HCT116 (cell line): ENCODE measurements around the gene PTPDC1. TPM values are rescaled to one million over a fixed set of nuclear protein-coding genes. Genes with fewer than 3 reads are reported as not detected.

Experiments used
- ATAC-seq: fragments of 200-7000 bp; cut with Tn5 transposase; 2 replicates; pipeline ENCODE4 v1.9.1; 2020; ENCODE audit warnings: mild to moderate bottlenecking, moderate library complexity
- BruUV-seq: library from RNA; stranded (reverse); fragments of 400-500 nt; replicated peaks from 2 replicates; lab custom pipeline; 2021; lab: Mats Ljungman, UMichigan
- CTCF ChIA-PET: fragments of 300-600 bp; sonication (Branson Sonifier 250); formaldehyde crosslinking; loops from one replicate; lab custom pipeline; 2021; ENCODE audit warnings: antibody characterized with exemption; lab: Charles Lee
- POLR2A ChIA-PET: fragments of 300-600, 350-600 bp; sonication (Branson Sonifier 250); formaldehyde crosslinking; loops from one replicate; lab custom pipeline; 2021; ENCODE audit warnings: antibody characterized with exemption; lab: Charles Lee
- RAD21 ChIA-PET, 2 experiments: fragments of 300-600 bp; sonication (Branson Sonifier 250); formaldehyde crosslinking; loops; one replicate each; lab custom pipeline; 2023; ENCODE audit warnings: low total read pairs in 2 of 2; ENCODE audit not compliant: uncharacterized antibody in 2 of 2, unreplicated experiment in 2 of 2, low non-redundant PET in 1 of 2; lab: Charles Lee
- DNase-seq: peaks from one replicate; pipeline ENCODE4 v3.0.0-alpha.2; 2010; ENCODE audit warnings: low read depth, low spot score
- H2AFZ ChIP-seq: fragments of 200-600 bp; shearing (Covaris generic), sonication (generic); 2 replicates; pipeline ENCODE4 v1.6.1; 2017; ENCODE audit warnings: low read depth, mixed run types, mixed read lengths, antibody characterized with exemption, low read length; ENCODE audit not compliant: poor library complexity, severe bottlenecking
- H3K27ac ChIP-seq: 2 replicates; pipeline ENCODE4 v1.5.1; 2012; ENCODE audit warnings: low read depth, low read length
- H3K27me3 ChIP-seq: fragments of 200-600 bp; sonication (generic); 2 replicates; pipeline ENCODE4 v1.6.1; 2016; ENCODE audit warnings: mixed run types, low read length, mixed read lengths; ENCODE audit not compliant: insufficient read depth
- H3K36me3 ChIP-seq, 2 experiments: fragments of 200-500 bp in 1 of 2; fragments of 200-600 bp in 1 of 2; sonication (Bioruptor generic) in 1 of 2; sonication (generic) in 1 of 2; 2 replicates each; pipeline versions ENCODE4 v1.5.1 to v1.6.1; 2014 to 2016; ENCODE audit warnings: low read length in 2 of 2, inconsistent platforms in 1 of 2, mixed read lengths in 1 of 2, mixed run types in 1 of 2; ENCODE audit not compliant: insufficient read depth in 2 of 2, control insufficient read depth in 1 of 2
- H3K4me1 ChIP-seq, 2 experiments: fragments of 200-600 bp in 1 of 2; sonication (generic) in 1 of 2; 2 replicates each; pipeline versions ENCODE4 v1.5.1 to v1.6.1; 2012 to 2017; ENCODE audit warnings: low read length in 2 of 2, inconsistent platforms in 1 of 2, mild to moderate bottlenecking in 1 of 2, mixed read lengths in 1 of 2, mixed run types in 1 of 2, moderate library complexity in 1 of 2; ENCODE audit not compliant: insufficient read depth in 2 of 2, control insufficient read depth in 1 of 2
- H3K4me2 ChIP-seq: fragments of 200-600 bp; sonication (generic); 2 replicates; pipeline ENCODE4 v1.6.1; 2017; ENCODE audit warnings: mixed run types, low read length, mixed read lengths
- H3K4me3 ChIP-seq, 2 experiments: fragments of 200-600 bp in 1 of 2; sonication (generic) in 1 of 2; replicated peaks in 1 of 2; 2 replicates each; pipeline ENCODE4 v1.5.1; 2011 to 2016; ENCODE audit warnings: low read length in 2 of 2, control low read depth in 1 of 2, low read depth in 1 of 2, mild to moderate bottlenecking in 1 of 2, mixed read lengths in 1 of 2, mixed run types in 1 of 2
- H3K79me2 ChIP-seq: fragments of 200-600 bp; sonication (generic); 2 replicates; pipeline ENCODE4 v1.6.1; 2017; ENCODE audit warnings: mild to moderate bottlenecking, mixed run types, low read length, moderate library complexity, mixed read lengths; ENCODE audit not compliant: insufficient read depth
- H3K9ac ChIP-seq: fragments of 200-600 bp; sonication (generic); 2 replicates; pipeline ENCODE4 v1.6.1; 2016; ENCODE audit warnings: low read length, mixed read lengths
- H3K9me2 ChIP-seq: fragments of 200-600 bp; sonication (generic), shearing (Covaris generic); 2 replicates; pipeline ENCODE4 v1.6.1; 2017; ENCODE audit warnings: mixed run types, mild to moderate bottlenecking, moderate library complexity; ENCODE audit not compliant: insufficient read depth
- H3K9me3 ChIP-seq, 2 experiments: fragments of 200-500 bp in 1 of 2; fragments of 200-600 bp in 1 of 2; sonication (Bioruptor generic) in 1 of 2; sonication (generic) in 1 of 2; 2 replicates each; pipeline ENCODE4 v1.6.1; 2014 to 2017; ENCODE audit warnings: low read length in 2 of 2, mixed read lengths in 2 of 2, inconsistent platforms in 1 of 2, low read depth in 1 of 2, mild to moderate bottlenecking in 1 of 2, mixed run types in 1 of 2, moderate library complexity in 1 of 2; ENCODE audit not compliant: control insufficient read depth in 1 of 2, insufficient read depth in 1 of 2
- H4K20me1 ChIP-seq: fragments of 200-600 bp; sonication (generic), shearing (Covaris generic); 2 replicates; pipeline ENCODE4 v1.6.1; 2017; ENCODE audit warnings: mixed run types, mild to moderate bottlenecking, moderate library complexity; ENCODE audit not compliant: insufficient read depth
- EZH2phosphoT487 ChIP-seq: fragments of 200-600 bp; IDR thresholded peaks from 2 replicates; pipeline ENCODE4 v1.6.1; 2018; ENCODE audit warnings: antibody characterized with exemption, borderline replicate concordance
- RAD21 ChIP-seq: IDR thresholded peaks from 2 replicates; pipeline ENCODE4 v1.6.1; 2012; ENCODE audit warnings: low read depth, mild to moderate bottlenecking
- SRF ChIP-seq: IDR thresholded peaks from 2 replicates; pipeline ENCODE4 v1.6.1; 2012; ENCODE audit warnings: low read depth
- intact Hi-C: fragments of 100-400 bp; cut with micrococcal nuclease; formaldehyde crosslinking; loops from 2 replicates; pipeline ENCODE4 v1.10.0; 2022
- total RNA-seq: library from RNA; stranded (reverse); gene quantifications from one replicate; pipeline ENCODE4 v1.2.1, GENCODE V29; 2021; ENCODE audit not compliant: unreplicated experiment
- TF ChIP-seq, protein P1 (sequence below), 3 experiments: fragments of 200-600 bp in 1 of 3; sonication (generic) in 1 of 3; IDR thresholded peaks in 2 of 3; conservative IDR thresholded peaks in 1 of 3; 2 replicates each; pipeline ENCODE4 v1.5.1; 2012 to 2017; ENCODE audit warnings: low read depth in 2 of 3, low read length in 2 of 3, antibody characterized with exemption in 1 of 3, borderline replicate concordance in 1 of 3, control low read depth in 1 of 3, mild to moderate bottlenecking in 1 of 3, mixed read lengths in 1 of 3, mixed run types in 1 of 3, moderate library complexity in 1 of 3; ENCODE audit not compliant: insufficient read depth in 1 of 3
- TF ChIP-seq, protein P2 (sequence below): IDR thresholded peaks from 2 replicates; pipeline ENCODE4 v1.6.1; 2011; ENCODE audit warnings: mild to moderate bottlenecking, low read length, moderate library complexity; ENCODE audit not compliant: insufficient replicate concordance; ENCODE audit errors: extremely low read depth

PTPDC1 gene
- total RNA-seq, 1 experiment from 2014 or later: 12.7 TPM

DNA sequence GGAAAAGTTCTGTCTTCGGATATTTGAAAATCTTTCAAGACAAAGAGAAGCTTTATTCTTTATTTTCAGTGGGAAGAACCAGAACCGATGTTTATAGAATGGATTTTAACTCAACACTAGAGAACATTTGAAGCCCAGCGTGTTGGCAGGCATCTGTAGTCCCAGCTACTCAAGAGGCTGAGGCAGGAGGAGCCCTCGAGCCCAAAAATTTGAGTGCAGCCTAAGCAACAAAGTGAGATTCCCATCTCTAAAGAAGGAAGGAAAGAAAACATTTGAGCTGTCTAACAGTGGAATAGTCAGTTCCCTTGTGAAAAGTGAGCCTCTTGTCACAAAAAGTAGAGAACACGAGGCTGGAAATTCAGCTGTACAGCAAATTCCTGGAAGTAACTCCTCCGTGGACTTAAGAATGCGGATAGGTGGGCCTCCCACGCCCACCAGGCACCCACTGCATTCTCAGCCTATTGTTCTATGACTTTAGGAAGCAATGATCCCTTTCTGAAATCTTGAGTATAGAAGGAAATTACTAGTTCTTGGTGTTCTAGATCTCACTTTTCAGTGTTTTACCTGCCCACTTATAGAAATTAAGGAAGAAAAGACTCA lies 2.3 kb upstream of the PTPDC1 start:
- DNase-seq: no peak
- RAD21 ChIA-PET: no interaction called here
- TF ChIP-seq, protein P1, sequence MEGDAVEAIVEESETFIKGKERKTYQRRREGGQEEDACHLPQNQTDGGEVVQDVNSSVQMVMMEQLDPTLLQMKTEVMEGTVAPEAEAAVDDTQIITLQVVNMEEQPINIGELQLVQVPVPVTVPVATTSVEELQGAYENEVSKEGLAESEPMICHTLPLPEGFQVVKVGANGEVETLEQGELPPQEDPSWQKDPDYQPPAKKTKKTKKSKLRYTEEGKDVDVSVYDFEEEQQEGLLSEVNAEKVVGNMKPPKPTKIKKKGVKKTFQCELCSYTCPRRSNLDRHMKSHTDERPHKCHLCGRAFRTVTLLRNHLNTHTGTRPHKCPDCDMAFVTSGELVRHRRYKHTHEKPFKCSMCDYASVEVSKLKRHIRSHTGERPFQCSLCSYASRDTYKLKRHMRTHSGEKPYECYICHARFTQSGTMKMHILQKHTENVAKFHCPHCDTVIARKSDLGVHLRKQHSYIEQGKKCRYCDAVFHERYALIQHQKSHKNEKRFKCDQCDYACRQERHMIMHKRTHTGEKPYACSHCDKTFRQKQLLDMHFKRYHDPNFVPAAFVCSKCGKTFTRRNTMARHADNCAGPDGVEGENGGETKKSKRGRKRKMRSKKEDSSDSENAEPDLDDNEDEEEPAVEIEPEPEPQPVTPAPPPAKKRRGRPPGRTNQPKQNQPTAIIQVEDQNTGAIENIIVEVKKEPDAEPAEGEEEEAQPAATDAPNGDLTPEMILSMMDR (IDR thresholded peaks at IDR 0.05 in 2 of 3, conservative IDR thresholded peaks at IDR 0.05 in 1 of 3; ENCODE audit: borderline replicate concordance in 1 of 3, insufficient read depth in 1 of 3, low read depth in 2 of 3, low read length in 2 of 3): no peak
- TF ChIP-seq SRF: no peak
- TF ChIP-seq EZH2phosphoT487: no peak
- TF ChIP-seq, protein P2, sequence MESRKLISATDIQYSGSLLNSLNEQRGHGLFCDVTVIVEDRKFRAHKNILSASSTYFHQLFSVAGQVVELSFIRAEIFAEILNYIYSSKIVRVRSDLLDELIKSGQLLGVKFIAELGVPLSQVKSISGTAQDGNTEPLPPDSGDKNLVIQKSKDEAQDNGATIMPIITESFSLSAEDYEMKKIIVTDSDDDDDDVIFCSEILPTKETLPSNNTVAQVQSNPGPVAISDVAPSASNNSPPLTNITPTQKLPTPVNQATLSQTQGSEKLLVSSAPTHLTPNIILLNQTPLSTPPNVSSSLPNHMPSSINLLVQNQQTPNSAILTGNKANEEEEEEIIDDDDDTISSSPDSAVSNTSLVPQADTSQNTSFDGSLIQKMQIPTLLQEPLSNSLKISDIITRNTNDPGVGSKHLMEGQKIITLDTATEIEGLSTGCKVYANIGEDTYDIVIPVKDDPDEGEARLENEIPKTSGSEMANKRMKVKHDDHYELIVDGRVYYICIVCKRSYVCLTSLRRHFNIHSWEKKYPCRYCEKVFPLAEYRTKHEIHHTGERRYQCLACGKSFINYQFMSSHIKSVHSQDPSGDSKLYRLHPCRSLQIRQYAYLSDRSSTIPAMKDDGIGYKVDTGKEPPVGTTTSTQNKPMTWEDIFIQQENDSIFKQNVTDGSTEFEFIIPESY: no peak
- no peak for TF ChIP-seq RAD21
- Histone ChIP-seq H3K4me3 (no peak overlapping the region), H3K27me3 (no peaks in the 10 kb centered on the region), H3K4me1 (peaks cover 28% of the 10 kb centered on the region in 2 experiments), H3K9me3 (no peaks in the 10 kb centered on the region), H4K20me1 (no peaks in the 10 kb centered on the region), H3K9ac (no peak overlapping the region), H2AFZ (no peak overlapping the region), H3K27ac (no peak overlapping the region), H3K36me3 (no peaks in the 10 kb centered on the region), H3K79me2 (no peaks in the 10 kb centered on the region), H3K9me2 (no peaks in the 10 kb centered on the region), H3K4me2 (no peak overlapping the region)
- BruUV-seq: no TSS peak
- CTCF ChIA-PET: interaction anchor here (1.4 kb wide), 1 partner anchor 67 kb away, joined by 3 read pairs; no protein-coding TSS in a partner anchor
- intact Hi-C loops: no loop called here
- no peak for ATAC-seq
- POLR2A ChIA-PET: no interaction called here
